ENCODE measurements around the gene ARMH2. TPM values are rescaled to one million over a fixed set of nuclear protein-coding genes. Genes with fewer than 3 reads are reported as not detected.

Gene ARMH2
- total RNA-seq (2022; extraction: Qiagen RNA extraction), result not detected in 5 replicates

DNA sequence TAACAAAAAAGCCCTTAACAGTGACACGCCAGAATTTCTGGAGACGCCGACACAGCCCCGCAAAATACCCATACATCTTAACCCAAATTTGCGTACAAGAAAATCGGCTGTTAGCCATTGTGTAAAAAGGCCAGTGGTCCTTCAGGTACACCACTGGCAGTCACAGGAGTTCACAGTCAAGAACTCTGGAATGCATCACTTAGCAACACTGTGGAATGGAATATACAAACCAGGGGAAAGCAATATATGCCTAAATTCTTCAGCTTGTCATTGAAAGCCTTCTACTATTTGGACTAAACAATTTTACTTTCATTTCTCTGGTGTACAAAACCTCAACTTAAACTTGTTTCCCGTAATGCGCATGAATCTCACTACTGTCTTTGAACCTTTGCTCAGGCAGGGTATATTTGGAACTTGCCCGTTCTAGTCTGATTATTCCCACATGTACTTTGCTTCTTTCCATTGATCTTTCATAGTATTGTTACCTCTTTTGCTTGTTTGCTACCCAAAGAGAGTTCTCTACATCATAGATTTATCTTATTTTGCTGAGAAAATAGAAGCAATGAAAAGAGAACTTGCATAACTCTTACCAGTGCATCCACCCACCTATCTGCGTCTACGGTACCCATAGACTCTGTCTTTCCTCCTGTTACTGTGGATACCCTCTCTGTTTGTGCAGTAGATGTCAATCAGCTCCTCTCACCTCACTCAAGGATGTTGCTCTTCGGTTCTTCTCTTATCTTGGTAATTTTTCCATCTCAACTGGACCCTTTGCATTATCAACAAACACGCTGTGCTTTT lies at the start of gene ARMH2:
Gene ARMH2, minus strand, starts transcription at position 178 of the 801 bp plus-strand sequence. Its CDS starts 60 bp downstream, at position 118.

DNA sequence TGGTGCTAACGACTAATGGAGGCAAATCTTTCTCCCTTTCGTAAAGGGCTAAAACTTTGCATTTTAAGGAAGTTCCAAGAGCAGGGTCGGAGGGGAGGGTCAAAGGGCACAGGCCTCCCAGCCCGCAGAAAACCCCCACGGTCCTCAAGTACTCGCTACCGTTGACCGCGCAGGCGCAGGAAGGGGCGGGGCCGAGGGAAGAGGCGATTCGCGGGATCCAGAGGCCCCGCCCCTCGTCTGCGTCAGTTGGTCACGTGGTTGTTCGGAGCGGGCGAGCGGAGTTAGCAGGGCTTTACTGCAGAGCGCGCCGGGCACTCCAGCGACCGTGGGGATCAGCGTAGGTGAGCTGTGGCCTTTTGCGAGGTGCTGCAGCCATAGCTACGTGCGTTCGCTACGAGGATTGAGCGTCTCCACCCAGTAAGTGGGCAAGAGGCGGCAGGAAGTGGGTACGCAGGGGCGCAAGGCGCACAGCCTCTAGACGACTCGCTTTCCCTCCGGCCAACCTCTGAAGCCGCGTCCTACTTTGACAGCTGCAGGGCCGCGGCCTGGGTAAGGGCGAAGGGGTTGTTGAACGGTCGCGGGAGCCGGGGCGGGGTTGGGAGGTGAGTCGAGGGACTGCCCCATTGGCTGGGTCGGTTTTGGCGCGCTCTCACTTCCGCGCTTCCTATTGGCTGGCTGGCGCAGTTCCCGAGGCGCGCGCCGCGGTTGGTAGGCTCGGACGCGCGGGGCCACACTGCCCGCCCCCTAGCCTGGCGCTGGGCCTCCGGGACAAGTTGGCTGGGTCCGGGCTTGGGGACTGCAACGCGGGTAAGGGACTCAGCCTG lies 23.8 kb downstream of the ARMH2 start, which contains the start of gene GMNN:
Gene GMNN, plus strand, starts transcription at position 242 of the 824 bp plus-strand sequence. CDS start 2,310 bp downstream, outside the sequence.

Other genes starting within 250 kb of the ARMH2 start
- gene KIAA0319, start 152.7 kb downstream of the ARMH2 start, total RNA-seq (2022; extraction: Qiagen RNA extraction), result 2.5 to 3.0 TPM (median 2.7 TPM) in 5 replicates
- 37.2 to 44.2 TPM (median 39.5 TPM) in 5 replicates for gene TDP2, start 132.0 kb downstream of the ARMH2 start, total RNA-seq (2022; extraction: Qiagen RNA extraction)
- gene ACOT13, start 131.8 kb downstream of the ARMH2 start, total RNA-seq (2022; extraction: Qiagen RNA extraction), result 15.6 to 27.3 TPM (median 25.3 TPM) in 5 replicates
- 47.0 to 67.5 TPM (median 53.3 TPM) in 5 replicates for gene C6orf62, start 79.8 kb downstream of the ARMH2 start, total RNA-seq (2022; extraction: Qiagen RNA extraction)
- 51.0 to 62.3 TPM (median 53.4 TPM) in 5 replicates for gene GMNN, start 24.0 kb downstream of the ARMH2 start, total RNA-seq (2022; extraction: Qiagen RNA extraction)
- gene RIPOR2, start 137.0 kb upstream of the ARMH2 start, total RNA-seq (2022; extraction: Qiagen RNA extraction), result 0.08 to 0.12 TPM (median 0.08 TPM) in 4 of 5 replicates, not detected in the other

Measured in A549 treated with CORT108297 at 1 μM for 4 hours (cell line).